HG03378 (cell line): ENCODE measurements around the gene CPNE5.

Experiments
- ATAC-seq: cut with Tn5 transposase; IDR thresholded peaks from one replicate; pipeline ENCODE4 v1.9.1; 2021; ENCODE audit warnings: mild to moderate bottlenecking, moderate library complexity; ENCODE audit not compliant: unreplicated experiment

The CPNE5 gene

DNA sequence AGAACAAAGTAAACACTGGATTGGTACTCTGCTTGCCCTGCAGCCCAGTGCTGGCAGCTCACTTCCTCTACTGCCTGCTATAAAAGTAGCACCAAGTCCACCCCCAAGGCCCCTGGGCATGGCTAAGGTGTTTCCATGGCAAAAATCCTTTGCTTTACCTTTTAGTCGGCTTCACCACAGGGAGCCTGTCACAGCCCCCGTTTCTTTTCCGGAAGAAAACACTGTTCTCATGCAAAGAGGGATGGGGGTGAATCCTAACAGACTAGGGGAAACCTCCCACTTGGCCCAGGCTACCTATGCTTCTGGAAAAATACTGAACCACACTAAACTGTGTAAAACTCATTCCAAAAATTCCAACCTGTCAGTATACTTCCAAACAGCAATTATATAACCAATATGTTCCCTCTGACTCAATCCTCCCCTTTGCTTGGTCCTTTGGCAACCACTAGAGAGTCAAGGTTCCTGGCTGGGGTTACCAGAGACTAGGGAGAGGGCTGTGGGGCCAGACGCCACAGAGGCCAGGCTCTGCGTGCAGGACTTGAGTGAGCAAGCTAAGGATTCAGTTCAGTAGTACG, 19.2 kb upstream of the CPNE5 start:
- ATAC-seq = no peak

DNA sequence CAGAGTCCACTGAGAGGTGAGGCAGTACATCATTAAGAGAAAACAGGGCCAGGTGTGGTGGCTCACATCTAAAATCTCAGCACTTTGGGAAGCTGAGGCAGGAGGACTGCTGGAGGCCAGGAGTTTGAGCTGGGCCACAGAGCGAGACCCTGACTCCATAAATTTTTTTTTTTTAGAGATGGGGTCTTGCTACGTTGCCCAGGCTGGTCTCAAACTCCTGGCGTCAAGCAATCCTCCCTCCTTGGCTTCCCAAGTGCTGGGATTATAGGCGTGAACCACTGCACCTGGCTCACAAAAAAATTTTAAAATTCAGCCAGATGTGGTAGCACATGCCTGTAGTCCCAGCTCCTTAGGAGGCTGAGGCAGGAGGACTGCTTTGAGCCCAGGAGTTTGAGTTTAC, 18.1 kb upstream of the CPNE5 start:
- ATAC-seq = no peak

DNA sequence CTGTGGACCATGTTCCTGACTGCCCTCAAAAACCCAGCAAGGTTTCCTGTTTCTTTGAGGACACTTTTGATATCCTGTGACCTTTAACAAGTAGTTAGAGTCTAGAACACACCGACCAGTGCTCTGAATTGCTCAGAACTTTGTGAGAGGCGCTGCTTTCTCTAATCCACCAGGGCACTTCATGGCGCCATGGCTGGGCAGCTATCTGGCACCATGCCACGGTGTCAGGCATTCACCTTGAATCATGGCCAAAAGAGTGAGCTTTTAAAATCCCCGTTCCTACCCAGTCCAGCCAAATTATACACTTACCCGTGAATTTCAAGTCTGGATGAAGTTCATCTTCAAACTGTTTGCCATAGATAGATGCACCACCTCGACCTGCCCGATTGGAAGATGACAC, 17.0 kb upstream of the CPNE5 start:
- no peak for ATAC-seq

DNA sequence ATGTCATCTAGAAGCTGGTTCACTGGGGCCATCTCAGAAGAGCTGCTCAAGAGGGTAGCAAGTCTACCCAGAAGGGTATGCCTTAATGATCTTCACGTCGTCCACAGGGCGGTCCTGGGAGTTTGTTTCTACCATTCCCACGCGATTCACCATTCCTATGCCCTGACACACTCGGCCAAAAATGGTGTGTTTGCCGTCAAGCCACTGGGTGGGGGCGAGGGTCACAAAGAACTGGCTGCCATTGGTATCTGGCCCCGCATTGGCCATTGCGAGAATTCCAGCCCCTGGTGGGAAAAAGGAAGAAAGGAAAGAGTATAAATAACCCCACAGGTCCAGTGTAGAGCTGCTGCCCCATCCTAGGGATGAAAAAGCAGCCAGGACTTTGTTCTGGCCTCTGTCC, 16.5 kb upstream of the CPNE5 start:
- ATAC-seq = no peak

DNA sequence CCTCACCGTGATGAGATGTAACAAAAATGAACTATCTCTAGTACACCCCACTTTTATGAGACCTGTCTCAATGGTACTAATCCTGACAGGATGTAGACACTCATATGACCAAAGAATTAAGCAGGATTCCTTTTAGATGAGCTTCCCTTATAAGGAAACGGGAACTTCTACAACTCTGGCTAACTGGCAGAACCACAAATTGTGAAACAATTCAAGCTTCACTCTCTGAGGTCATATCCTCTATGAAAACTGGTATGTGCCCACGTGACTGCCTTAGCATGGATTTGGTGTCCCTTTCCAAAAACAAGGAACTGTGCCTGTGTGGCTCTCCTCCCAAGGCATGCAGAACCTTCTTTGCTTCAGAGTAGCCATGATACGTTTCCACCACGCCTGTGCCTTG, 14.1 kb upstream of the CPNE5 start:
- no peak for ATAC-seq

DNA sequence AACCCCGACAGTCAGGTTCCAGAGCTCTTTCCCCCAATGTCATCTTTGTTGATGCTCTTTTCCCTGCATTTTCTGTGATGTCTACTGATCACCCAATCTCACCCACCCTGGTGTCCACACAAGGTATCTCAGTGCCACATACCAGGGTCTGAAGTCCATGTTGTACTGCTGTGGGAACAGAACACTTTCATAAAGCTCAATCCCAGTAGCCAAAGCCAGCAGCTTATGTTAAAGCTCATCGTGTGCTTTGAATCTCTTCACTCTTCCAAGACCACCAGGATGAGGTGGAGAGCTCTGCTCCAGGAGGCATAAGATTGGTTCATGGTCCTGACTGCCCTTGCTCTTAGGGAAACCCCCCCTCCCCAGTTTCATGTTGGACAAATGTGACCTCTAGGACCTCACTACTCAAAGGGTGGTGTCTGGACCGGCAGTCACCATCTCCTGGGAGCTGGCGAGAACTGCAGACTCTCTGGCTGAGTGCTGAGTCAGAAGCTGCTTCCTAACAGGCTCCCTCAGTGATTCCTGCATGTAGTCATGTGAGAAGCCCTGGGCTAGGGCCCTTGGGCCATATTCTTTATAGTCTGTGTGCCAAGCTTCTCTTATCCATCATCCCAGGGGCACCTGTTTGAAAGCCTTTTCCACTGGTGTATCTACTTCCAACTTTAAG, 13.4 kb upstream of the CPNE5 start:
- ATAC-seq = no peak

DNA sequence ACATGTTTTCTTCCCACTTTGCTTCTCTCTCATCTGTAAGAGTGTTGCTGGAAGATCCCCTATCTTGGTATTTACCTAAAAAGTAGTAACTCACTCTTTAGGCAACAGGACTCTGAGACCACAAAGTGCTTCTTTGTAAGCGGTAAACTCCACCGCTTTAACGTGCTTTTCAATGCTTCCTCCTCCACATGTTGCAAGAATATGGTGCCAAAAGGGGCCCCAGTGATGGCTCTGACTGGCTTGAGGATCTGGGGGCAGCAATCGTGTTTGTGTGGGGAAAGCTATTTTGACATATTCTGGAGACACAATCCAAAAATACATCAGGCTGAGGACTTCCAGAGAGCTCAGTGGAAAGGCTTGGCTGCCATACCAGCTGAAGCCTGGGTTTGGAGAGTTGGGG, 12.4 kb upstream of the CPNE5 start:
- ATAC-seq = no peak

DNA sequence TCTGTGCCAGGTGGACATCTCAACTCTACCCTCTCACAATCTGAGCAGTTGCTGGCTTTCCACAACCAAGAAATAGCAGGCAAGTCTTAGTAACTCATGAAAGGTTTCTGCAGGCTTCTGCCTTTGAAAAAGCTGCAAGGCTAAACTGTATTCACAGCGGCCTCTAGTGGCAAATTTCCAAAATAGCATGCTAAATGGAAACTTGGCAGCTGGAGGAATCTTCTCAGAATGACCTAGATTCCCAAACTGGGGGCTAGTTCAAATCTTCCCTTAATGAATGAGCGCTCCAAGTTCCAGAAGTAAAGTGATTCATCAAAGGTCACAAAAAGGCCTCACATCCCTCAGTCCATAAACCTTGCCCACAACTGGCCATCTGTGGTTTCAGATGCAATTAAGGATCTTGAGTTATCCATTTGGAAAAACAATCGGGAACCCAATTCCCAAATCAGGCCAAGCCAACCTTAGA, 11.9 kb upstream of the CPNE5 start:
- ATAC-seq = no peak

DNA sequence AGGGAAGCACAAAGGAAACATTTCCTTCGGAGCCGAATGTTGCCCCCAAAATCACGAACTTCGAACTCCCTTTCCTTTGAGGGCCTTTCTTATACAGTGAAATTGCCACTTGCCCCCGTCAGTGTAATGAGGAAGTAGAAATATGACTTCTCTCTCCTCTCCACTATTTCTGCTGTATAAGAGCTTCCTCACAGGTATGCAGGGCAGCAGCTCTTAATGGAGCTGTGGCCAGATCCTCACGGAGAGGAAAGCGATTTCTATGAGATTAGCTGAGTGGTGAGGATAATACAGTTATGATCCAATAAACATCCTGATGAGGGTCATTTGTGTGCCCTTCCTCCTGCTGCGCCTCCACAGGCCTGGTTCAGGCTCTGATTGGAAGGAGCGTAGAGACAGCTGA, 10.8 kb upstream of the CPNE5 start:
- ATAC-seq = no peak

DNA sequence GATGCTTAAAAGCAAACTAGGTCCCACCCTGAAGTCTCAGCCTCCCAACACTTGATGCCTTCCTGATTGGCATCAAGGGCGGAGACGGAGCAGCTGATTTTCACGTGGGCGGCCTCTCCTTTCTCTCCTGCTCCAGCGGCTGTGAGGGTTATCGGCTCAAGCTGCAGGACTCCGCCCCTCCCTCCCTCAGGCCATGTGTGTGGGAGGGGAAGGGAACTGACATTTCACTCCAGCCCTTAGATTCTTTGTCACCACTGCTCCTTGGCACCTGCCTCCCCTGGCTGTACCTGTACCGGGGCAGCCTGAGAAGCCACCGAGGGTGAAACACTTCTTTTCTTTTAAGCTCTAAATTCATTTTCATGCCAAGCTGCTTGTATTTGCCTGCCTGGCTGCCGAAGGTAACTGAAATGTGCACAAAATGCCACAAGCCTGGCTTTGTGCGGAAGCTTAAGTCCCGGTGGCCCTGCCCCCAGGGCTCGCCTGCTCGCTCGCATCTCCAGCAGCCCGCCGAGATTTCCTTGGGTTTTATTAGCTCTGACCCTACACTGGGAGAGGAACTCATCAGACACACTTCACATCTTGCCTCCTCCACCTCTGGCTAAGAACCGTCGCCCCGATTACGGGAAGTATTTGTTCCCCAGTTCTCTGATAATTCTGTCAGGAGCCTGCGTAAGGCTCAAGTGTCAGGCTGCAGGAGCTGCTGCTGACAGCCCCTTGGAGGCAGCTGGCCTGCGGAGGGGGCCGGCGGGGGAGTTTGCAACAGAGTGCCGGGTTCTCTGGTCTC, 9.6 kb upstream of the CPNE5 start:
- no peak for ATAC-seq

DNA sequence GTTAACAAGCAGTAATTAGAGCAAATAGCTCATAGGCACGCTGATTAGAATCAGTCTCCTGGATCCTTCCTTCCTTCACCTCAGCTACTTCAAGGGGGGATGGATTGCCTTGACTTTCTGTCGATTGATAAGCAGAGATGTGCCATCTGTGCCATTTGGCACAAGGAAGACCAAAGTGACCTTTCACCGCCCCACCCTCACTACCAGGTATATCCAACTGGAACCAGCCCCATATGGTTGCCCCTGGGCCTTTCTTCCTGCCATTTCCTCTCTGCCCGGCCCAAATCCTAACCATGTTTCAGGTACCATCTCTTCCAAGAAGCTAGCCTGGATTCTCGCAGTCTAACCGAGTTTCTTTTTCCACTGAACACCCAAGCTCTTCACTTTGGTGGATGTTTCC, 8.7 kb upstream of the CPNE5 start:
- ATAC-seq = no peak

DNA sequence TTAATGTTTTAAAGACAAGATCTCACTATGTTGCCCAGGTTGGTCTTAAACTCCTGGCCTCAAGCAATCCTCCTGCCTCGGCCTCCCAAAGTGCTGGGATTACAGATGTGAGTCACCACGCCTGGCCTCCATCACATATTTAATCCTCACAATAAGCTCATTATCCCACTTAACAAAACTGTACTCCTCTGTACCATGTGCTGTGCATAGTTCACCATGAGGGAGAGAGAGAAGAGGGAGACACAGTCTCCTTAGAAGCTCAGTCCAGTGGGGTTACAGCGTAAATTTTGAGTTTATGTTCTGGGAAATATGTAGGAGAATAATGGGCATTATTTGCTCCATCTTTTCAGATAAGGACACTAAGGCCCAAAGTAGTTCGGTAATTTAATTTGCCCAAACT, 7.9 kb upstream of the CPNE5 start:
- no peak for ATAC-seq

DNA sequence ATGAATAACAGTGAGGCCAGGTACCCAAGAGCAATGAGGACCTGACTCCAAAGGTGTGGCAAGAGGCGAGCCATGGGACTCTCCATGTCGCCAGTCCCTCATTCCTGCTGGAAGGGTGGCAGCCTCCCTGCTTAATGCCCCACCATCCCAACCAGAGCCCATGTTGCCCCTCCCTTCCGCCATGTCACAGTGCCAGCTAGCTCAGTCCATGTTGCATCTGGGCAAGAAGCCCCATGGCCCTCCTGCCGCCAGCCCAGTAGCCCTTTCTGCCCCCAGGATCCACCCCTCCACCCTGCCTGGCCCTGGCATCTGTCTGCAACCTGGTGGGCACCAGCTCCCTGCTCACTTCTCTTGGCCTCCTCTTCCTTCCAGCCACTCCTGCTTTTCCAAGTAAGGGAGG, 6.0 kb upstream of the CPNE5 start:
- no peak for ATAC-seq

DNA sequence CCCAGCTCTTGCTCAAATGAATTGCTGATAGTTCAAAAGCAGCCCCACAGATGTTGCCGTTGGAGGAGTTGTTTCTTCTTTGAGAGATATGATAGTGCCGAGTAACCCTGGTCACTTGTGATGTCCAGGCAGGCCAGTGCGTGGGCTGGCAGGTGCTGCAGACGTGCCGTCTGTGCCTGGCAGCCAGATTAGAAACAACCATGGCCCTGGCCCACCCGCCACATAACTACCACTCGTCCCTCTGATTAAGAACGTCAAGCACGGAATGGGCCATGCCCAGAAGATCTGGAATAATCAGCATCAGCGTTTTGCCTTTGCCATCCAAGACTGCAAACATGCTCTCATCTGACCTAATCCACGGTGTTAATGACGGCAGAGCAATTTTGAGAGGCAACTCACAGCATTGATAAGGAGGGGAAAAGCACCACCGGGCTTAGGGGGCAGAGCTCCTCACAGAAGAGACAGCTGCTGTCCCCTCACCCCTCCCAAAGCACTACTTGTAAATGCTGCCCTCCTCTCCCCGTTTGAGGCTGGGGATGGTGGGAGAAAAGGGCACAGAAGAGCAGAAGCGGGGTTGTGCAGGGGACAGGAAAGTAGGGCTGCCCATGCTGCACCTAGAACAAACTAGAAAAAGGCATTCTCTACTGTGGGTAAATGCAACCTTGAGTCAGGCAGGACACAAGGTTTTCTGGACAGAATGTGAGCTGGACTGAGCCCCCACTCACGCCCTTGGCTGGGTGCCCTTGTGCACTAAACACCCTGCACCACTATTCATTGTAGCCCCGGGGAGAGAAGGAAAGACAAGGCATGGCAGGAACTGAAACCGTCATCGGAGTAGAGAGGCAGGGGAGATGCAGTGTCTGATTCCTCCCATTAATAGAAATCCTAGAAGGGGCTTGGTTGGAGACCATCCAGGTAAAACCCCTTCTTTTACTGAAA, 5.3 kb upstream of the CPNE5 start:
- ATAC-seq = no peak

DNA sequence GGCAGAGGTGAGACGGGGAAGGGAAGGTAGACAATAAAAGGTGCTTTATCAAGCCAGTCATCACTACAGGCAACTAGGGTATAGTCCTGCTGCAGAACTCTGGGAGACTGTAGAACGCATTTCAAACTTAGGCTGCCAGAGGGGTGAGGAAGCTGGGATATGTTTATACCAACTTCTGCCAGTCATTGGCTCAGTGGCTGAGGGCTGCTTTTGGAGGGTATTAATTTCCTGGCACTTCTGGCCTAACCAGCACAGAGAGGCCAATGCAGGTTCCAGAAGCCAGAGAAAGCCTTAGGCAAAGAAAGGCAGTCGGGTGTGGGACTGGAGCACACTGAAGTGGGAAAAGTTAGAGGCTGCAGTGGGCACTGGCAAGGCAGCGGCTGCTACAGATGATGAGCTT, 3.9 kb upstream of the CPNE5 start:
- no peak for ATAC-seq

DNA sequence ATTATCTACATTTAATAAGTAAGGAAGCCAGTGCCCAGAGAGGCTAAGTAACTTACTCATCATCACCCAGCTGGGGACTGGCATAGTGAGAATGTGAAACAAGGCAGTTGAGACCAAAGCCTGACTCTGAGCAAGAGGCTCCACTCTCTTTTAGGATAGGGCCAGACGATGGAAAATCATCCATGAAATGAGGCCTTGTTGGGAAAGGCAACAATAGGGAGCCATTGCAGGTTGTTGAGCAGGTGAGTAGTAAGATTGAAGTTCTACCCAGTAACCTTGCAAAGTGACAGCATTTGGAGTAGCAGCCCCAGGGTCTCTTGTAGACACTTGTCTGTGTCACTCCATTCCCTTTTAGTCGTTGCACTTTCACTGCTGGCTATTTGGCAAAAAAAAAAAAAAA, 2.5 kb upstream of the CPNE5 start:
- no peak for ATAC-seq

DNA sequence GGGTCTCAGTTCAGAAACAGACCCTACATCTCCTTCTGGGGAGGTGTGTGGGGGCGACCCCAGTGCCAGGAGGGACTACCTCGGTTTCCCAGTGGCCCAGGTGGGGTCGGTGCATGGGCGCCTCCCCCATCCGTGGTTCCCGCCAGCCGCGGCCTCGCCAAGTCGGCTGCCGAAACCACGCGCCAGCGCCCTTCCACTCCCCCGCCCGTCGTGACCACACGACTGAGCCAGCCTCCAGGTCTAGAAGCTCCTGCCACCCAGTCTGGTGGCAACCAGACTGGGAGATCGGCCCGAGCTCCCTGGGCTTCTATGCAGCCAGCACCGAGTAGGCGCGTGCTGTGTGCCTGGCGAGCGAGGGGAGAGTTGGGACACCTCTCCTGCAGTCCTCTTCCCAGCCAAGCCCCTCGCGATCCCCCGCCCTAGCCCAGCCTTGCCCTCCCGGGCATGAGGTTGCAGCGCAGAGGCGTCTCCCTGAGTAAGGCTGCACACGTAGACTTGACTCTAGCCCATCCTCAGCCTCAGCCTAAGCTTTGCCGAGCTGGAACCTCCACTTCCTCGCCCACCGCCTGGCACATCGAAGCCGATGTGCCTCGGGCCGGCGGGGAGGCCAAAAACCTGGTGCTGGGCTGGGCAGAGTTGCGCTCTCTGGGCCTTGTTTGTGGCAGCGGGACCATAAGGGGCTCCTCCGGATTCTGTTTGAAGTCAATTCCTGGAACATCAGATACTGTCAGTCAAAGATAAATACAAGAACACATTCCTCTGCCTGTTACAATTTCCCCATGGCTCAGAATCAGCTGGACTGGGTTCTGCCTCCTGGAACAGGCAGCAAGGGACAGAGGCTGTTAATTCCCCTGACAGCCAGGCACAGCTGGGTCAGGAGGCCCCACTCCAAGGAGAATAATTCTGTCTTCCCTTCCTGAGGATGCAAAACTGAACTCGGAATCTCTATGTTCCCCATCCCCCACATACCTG, 1.5 kb upstream of the CPNE5 start:
- no peak for ATAC-seq

DNA sequence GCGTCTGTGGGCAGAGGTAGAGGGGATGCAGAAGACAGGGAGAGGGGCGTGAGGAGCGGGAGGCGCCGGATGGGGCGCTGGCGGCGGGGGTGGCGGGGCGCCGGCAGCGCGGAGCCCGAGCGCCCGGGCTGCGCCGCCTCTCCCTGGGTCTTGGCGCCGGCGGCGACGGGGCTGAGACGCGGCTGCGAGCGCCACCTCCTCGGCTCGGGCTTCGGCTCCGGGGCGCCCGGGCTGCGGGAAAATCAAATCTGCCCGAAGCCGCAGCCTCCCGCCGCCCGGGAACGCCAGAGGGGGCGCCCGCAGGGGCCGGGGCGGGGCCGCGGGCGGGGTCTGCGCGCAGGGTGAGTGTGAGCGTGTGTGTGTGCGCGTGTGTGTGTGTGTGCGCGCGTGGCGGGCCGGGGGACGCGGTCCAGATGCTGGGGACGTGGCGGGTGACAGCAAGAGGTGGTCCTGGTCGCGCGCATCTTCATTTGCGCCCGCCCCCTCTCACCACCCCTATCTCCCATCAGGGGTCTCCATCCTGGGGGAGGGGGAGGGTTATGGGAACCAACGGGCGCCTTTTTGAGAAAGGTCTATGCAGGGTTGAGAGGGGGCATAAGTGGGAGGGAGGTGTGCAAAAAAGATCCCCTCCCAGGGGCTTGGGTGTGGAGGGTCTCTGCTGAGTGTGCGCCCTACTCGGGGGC, 646 bp upstream of the CPNE5 start:
- ATAC-seq = no peak

DNA sequence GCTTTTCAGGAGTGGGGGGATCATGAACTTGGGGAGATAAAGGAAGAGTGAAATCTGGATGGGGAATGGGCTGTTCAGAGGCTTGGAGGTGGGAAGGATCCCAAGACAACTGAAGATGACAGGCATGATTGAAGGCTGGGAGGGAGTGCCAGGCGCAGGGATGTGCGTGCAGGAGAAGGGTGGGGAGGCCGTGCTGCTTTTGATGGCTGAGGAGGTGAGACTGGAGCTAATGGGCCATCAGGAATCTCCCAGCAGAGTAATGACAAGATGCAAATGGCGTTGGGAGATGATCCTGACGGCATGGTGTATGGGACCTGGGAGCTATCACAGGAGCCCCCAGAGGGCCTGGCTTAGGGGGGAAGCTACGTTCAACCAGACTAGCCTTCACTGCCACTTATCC, 1.6 kb downstream of the CPNE5 start:
- no peak for ATAC-seq

DNA sequence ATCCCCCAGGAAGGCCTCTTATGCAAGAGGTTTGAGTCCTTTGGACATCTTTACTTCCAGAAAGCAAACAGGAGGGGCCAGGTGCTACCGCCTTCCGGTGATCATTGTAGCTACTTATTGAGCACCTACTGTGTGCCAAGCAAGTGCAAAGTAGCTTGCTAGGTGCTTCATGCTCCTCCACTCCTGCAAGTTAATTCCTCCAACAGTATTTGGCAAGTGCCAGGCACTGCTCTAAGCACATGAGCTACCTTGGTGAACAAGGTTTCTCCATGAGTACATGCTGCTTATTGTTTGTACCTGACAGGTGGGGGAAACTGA, 2.3 kb downstream of the CPNE5 start:
- ATAC-seq = no peak
